Stimulated activated CD8-positive, alpha-beta memory T cell treated with anti-CD3 and anti-CD28 coated beads, Interleukin-12 subunit alpha, Interleukin-12 subunit beta, amount 100 ng/mL, for 24 hours (primary cell): Measurements from ENCODE around the gene PRICKLE1.

Source experiments
- DNase-seq: peaks from one replicate; pipeline ENCODE4 v3.0.0-alpha.2; 2020; ENCODE audit errors: extremely low read depth

The PRICKLE1 gene

DNA sequence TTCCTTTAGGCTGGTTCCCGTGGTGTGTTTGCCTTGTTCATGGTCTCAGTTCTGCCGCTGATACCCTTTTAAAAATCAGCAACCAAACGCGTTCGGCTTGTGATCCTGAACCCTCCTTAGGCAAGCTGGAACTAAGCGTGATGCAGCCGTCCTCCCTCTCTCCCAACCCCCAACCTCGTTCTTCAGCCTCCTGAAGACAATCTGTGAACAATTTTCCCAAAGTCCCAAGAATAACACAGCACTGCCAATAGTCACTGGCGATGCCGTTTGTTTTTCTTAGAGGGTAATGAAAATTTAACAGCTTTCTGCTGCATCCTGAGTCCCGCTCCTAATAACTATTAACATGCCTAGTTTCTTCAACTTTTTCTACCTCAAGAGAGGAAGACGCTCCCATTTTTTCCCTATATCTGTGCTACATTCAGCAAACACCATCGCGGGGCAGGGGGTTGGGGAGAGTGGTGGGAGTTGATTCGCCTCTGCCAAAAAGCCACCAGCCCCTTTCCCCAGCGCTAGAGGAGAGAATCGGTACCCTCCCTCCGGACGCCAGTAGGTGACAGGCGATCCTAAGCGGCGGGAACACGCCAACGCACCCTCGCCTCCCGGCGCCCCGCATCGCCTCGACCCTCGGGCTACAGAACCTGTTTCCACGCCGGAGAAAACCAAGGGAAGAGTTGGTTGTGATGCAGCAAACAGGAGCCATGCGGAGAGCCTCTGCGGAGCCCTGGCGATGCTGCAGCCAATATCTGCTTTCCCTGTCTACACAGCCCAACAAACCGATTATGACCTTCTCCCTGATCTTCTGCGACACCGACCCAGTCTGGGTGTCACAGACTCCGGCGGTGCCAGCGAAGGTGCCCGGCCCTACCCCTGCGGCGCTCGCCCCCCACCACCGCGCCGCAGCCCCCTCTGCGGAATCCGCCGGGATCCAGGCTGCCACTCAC lies 752 bp downstream of the PRICKLE1 start:
- DNase-seq: no peak

DNA sequence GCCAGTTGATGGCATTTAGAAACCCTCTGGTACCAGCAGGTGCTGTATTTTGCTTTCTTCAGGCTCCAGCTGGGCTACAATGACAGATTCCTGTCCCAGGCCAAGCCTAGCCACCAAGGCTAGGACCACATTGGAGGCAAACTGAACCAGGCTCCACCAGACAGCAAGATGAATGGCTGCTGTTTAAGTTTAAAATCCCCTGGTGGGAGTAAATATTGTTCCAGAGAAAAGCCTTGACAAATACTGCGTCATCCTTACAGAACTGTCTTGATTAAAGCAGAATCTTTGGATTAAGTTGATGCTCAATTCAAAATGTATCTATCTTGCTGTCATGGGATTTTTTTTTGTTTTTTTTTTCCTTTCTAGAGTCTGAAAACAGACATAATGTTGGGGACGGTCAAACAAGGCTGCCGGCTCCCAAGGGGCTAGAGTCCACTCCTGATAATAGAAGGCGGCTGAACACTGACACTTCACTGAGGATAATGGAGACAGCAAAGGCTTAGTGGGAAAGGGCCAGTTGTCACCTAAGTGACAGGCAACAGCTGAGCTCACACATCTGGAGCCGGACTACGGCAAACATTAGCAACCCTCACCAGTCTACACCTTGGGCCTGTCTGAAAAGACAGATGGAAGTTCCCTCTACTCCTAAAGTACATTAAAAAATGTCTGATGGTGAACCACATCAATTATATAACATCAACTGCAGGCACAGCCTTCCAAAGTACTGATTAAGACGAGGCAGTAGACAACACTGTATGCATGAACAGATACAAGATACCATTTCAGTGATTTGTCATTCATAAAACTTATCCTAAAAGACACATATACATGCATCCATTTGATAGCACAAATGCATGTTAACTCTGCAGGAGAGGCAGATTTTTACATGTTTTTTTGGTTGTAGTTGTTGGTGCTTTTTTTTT lies 1.7 kb downstream of the PRICKLE1 start:
- no peak for DNase-seq

DNA sequence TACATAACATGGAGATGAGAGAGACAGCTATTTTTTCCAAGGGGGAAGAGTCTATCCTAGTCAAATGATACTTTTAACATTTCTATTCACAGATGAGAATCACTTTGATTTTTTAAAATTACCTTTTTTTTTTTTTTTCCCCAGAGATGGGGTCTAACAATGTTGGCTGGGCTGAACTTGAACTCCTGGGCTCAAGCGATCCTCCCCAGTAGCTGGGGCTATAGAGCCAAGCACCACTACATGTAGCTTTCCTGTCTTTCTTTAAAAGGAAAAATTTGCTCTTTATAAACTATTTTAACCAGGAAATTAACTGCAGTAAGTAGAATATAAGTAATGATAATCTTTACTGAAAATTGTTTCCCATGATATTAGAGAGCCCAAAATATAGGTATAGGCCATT lies 3.3 kb downstream of the PRICKLE1 start:
- no peak for DNase-seq

DNA sequence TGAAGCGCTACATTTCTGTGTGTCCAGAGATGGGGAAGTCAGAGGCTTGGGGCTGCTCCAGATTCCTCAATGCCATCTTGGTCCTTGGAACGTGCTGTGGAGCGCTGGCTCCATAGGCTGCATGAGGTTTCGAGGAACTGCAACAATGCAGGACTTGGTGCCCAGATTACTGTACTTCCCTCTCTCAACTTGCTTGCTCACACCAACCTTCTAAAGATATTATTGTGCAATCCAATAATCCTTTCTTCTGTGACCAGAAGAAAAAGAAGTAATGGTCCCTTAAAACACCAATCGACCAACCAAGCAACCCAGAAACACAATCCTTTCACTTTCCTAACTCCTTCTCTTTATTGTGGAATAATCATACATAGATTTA lies 3.7 kb downstream of the PRICKLE1 start:
- DNase-seq: no peak

DNA sequence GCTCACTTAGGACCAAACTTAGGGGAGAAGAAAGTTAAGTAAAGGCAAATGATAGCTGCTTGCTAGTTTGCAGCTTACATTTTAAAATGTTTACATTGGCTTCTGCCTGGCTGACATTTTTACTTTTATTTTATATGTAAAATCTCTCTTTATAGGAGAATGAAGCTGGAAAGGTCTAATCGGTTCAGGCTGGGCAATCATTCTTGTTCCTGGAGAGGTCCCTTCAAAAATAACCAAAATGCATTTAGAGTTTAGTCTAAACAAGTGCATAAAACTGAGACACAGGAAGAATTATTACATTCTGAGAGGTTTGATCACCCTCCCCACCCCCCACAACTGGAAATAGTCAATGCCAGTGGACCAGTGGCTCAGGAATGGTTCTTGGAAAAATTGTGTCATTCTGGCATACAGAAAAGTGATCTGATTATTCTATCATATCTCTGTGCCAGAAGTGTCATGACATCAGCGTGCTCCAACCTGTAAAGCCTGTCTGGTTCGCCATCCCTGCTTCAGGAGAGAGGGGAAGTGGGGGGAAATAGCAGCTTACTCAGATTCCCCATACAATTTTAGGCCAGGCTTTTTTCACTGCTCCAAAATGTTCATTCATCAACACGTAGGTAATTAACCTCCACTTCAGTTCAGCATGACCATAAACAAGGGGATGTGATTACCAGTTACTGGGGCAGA lies 4.2 kb downstream of the PRICKLE1 start:
- DNase-seq: no peak

DNA sequence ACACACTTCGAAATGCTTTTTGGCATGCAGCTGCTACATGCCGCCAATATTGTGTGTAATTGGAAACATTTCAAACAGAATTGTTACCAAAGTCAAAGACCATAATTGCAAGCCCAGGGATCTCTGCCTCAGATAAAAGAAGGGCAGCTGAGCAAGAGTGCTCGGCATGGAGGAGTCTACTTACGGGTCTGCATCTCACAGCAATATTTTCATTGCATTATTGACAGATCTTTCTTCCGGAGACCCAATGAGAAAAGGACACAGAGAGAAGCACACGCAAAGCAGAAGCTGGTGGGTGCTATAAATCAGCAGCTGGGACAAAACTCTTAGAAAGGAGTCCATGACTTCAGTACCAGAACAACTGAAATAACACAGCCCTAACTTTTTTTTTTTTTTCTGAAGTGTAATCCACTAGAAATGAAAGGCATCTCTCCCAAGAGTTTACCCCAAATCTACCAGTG lies 4.9 kb downstream of the PRICKLE1 start:
- no peak for DNase-seq

DNA sequence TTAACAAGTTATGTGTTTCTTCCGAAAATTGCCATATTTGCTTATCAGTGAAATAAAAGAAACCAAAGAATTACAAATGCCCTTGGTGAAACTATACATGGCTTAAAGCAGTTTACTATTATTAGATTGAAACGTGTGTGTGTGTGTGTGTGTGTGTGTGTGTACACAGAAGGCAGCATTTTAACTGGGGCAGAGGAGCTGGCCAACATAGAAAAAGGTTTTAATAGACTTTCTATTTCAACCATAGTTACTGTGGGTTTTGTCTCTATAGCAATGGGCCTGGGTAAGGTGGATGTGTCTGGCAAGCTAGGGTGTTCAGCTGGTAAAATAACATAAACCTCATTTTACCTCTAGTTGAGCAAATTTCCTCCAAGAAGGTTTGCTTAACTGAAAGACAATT lies 6.5 kb downstream of the PRICKLE1 start:
- DNase-seq: no peak

DNA sequence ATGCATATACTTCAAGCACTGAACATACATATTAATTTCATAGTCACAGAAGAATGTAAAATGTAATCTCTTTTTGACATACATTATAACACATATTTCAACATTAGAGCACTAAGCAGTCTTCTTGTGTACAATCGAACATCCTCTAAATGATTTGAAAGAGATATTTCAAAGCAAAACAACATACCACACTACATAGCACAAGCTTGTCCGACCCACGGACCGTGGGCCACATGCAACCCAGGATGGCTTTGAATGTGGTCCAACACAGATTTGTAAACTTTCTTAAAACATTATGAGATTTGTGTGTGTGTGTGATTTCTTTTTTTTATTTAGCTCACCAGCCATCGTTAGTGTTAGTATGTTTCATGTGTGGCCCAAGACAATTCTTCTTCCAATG lies 7.0 kb downstream of the PRICKLE1 start:
- DNase-seq: no peak

DNA sequence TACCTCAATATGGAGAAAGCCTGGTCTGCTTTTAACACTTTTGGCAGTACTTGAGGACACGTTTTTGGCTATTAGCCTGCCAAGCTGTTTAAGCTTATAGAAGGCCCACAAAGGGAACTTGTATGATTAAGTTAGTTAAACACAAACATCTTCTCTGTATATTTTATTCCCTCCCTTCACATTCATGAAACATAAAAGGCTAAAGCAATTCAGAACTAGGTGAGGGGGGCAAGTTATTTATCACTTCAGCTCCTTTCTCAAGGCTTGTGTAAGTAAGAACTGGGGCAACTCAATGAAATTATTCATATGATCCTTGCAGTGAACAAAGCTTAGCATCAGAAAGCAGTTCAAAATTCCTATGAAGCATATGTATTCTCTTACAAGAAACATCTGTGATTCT lies 7.5 kb downstream of the PRICKLE1 start:
- no peak for DNase-seq

DNA sequence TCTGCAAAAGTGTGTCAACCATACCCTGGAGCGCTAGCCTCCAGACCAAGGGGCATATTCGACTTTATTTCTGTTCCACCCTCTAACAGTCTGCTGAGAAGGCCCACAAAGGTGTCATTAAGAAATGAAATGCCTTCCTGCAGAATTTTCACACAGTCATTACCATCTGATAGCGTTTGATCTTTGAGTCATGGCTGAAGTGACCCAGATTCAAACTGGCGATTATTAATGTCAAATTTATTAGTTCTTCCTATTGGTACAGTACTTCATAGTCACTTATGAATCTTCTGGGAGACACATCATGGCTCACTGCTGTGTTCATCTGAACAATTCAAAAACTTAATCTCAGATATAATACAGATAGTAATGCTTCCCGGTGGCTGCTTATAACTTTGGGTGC lies 13.2 kb downstream of the PRICKLE1 start:
- DNase-seq: no peak

DNA sequence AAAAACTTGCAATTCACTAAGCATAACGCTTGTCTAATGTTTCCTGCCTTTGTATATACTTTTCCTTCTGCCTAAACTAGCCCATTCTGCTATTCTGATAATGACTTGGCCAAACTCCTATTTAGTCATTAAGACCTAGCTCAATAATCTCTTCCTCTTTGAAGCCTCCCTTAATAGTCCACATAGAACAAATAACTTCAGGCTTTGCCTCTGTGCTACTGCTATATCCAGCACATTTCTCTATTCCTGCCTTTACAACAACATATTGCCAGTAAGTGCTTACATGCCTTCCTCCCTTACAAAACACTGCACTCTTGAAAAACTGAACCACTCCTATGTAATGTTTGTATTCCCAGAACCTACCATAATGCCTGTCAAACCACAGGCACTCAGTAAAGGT lies 13.8 kb downstream of the PRICKLE1 start:
- no peak for DNase-seq

DNA sequence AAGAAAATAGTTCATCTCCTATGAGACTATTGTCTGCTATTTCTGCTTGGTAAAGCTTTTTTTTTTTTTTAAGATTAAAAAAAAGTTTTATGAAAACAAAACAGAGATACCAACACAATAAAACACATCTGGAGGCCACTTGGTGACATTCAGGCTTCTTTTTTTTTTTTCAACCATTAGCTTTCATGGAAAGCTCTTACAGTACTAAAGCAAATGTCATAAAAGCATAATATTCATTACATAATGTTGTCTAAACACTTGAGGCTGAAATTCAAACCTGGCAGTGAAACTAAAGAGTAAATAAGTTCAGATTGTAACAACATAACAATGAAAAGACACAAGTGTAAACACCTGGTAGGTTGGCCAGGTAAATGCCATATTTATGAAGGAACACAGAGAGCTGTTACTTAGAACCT lies 14.7 kb downstream of the PRICKLE1 start:
- no peak for DNase-seq

DNA sequence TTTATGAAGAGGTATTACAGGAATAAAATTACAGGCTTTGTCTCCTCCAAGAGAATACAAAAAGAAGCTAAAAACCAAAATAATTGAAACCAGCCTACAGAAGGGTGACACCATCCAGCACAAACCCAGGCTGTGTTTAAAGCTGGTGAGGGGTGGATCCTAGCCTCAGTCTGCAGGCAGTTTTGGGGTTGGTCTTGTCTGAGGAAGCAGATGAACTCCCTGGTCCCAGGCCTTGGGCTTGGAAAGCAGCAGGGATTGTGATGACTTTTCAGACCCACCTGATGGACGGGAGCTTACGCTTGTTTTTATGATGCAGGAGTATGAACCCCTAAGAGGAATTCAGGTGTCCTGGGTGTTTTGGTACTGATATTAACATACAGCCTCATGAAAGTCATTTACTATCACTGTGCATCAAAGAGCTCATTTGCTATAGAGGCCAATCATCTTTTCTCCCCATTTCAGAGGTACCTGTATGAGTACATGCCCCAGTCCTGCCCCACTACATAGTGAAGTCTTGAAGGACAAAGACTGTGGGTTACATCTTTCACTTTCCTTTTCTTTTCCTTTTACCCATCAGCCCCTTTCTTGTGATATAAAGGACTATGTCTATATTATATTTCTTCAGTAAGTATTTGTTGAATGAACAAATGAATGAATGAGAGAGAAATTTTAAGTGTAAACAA lies 18.1 kb downstream of the PRICKLE1 start:
- no peak for DNase-seq

DNA sequence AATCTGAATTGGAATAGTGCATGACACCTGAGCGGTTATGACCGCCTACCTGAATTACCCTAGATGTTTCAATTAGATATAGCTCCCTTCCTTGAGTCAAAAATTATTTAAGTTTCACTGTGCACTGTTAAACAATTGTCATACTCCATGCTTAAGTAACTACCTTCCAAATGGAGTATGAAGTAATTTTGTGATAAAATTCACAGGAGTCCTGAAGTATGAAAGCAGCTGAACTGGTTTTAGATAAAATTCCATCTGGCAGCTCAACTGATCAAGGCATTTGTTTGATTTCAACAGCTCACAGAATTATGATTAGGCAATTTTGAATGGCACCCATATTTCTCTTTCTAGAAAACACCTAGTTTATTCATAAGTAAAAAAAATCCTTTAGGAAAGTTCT lies 19.5 kb downstream of the PRICKLE1 start:
- no peak for DNase-seq

DNA sequence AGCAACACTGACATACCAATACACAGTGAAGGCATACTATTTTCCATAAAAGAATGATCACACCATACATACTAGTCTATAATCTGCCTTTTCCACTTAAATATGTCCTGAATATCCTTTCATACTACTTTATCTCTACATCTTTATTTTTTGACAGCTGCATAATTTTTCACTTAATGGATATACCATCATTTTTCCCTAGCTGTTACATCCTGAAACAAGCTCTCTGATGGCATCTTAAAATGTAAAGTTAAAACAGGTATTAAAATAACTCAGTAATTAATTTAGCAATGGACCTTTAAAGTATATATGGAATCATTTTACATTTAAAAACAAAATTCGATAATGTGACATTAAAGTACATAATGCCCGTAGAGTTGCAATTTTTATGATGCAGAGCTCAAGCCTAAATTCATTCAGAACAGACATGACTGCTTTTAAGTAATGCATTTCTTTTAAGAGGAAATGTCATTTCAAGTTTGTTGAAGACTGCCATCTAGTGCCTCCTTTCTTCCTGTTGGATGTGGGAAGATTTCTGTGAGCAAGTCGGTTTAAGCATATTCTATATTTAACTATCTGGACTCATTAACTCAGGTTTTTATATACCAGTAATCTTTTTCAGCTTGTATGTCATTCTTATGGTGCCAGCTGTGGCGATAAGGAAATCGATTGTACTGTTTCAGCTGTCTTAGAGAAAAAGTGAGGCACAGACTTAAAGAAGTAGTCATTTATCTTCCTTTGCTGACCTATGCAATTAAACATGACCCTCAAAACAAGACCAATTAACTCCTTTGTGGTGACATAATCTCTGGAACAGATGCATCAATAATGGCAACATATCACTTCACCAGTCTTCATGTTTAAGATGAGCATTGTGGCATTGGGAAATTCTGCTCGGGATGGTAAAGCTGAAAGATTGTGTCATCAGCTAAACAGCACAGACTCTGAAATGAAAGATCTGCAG lies 20.3 kb downstream of the PRICKLE1 start:
- DNase-seq: no peak

DNA sequence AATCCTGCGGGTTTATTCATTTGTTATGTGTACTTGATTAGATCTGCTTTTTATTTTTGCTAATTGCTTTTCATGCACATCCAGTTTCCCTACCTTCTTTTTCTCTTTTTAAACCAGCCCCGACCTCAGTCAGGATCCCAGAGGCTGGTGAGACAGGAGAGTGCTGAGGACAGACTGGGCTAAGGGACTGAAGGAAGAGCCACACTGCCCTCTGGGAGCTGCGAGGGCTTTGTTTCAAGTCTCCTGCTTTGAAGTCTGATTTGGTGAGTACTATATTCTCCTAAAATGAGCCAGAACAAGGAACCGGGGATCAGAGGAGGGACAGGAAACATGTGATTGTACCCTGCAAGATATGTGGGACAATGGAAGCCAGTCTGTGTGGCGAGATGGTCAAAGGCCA lies 23.9 kb downstream of the PRICKLE1 start:
- no peak for DNase-seq

DNA sequence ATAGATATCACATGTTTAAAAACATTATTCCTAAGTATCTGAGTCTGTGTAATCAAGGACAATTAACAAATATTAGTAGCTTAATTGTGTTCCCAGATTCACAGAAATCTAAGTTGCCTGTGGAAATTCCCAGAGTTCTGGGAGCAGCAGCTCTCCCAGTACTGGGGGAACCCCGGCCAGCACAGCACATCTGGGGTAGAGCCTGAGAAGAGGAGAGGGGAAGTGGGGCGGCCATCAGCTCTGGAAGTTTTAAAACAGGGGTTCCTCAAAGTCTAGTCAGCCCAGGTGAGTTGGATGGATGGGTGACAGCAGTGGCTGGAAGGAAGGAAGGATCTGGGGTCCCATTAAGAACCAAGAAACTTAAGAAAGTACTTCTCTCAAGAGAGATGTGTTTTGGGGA lies 24.6 kb downstream of the PRICKLE1 start:
- no peak for DNase-seq

DNA sequence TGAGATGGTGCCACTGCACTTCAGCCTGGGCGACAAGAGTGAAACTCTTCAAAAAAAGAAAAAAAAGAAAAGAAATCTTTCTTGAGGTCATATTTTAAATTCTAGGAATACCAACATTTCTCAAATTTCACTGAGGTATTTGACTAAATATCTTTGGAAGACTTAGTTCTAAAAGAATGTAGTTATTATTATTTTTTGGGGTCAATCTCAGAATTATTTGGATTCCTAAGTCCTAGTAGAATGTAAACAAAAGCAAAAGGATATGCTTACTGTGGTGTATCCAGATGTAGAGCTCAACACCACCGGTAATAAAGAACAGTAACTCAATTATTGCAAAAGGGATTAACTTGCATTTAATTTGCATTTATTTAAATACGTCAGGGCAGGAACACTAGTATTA lies 25.0 kb downstream of the PRICKLE1 start:
- DNase-seq: no peak

DNA sequence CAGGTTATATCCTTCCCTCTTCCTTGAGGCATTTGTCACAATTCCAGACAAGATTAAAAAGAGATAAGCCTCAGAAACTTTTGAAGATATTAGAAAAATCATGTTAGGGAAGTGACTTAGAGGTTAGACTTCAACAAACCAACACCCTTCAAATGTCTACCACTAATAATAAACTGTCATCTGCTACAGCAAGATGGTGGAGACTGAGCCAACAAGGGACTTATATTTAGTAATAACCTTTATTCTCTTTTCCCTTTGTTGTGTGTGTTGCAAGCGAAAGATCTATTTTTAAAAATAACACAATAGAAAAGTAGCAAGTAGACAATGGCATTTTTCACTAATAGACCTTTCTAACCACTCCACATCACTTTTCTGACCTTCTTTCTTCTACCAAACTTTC lies 28.6 kb downstream of the PRICKLE1 start:
- DNase-seq: no peak

DNA sequence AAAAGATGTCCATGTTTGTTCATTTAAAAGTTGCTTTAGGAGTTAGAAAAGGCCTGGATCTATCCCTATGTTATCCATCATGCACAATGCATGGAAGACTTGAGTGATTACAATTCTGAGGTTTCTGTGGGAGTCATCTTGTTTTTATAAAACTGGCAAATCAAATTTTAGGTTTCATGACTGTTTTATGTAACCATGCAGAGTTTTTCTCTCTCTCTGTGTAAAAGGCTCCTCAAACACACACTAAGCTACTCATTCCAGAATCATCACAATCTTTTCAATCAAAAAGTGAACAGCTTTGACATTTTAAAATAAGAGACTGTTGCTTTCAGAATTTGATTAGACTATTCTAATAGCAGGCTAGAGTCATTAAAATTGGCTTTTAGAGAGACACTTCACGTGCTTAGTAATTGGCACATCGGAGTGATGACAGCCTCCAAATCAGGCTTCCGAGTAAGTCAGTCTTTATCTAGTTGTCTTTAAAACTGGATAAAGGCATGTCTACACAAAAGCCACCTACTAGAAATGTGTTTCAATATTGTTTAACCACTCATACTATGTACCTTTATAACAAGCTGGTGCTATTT lies 31.9 kb downstream of the PRICKLE1 start:
- no peak for DNase-seq
